ACHN (cell line): Measurements from ENCODE around the gene FIBCD1.
"Not testable (repeated sequence)": the region's sequence is repeated elsewhere in the genome, so short reads cannot be mapped to it uniquely, and the experiment has no call there.

Source experiments
- DNase-seq: peaks from one replicate; pipeline ENCODE4 v3.0.0-alpha.2; 2015
- in situ Hi-C: cut with HindIII; loops from 2 replicates; pipeline ENCODE4 v1.10.0; 2017; ENCODE audit warnings: low sequenced_read_pairs, low pct_ligation_motif_present, low pct_unique_long_range_greater_than_20kb

The FIBCD1 gene

GRCh38 chr9:130975156-130975555, 36.1 kb upstream of the FIBCD1 start:
- in situ Hi-C loops: no loop called here
- no peak for DNase-seq

GRCh38 chr9:130974697-130975096, 35.6 kb upstream of the FIBCD1 start:
- no peak for DNase-seq
- in situ Hi-C loops: no loop called here

GRCh38 chr9:130973686-130974281, 34.7 kb upstream of the FIBCD1 start:
- no peak for DNase-seq
- in situ Hi-C loops: no loop called here

DNA sequence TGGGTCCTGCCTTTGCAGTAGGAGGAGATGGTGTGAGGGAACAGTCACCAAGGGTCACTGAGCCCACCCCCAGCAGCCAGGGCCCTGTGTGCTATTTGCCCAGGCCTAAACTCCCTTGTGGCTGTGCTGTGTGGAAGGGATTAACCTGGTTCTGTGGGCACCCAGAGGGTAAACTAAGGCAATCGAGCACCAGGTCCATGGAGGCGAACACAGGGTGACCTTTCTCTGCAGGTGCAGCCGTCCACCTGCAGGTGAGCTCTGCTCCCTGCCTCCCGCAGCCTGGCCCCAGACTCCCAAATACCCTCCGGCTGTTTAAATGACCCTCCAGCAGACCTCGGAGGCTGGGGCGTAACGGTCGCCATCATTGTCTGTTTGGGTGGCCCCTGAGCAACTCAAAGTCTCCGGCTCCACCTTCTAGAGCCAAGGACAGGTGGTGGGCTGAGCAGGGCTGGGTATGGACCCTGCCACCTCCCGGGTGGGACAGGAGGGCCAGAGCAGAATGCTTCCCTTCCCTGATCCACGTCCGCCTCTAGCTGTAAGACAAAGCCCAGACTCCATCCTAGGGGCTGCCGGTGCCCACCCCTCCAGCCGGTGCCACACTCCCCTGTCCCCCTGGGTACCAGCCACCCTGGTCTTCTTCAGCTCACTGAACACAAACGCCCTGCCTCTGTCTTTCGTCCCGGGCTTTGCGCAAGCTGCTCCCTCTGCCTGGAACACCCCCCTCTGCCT, 34.1 kb upstream of the FIBCD1 start:
- no peak for DNase-seq
- in situ Hi-C loops: no loop called here

DNA sequence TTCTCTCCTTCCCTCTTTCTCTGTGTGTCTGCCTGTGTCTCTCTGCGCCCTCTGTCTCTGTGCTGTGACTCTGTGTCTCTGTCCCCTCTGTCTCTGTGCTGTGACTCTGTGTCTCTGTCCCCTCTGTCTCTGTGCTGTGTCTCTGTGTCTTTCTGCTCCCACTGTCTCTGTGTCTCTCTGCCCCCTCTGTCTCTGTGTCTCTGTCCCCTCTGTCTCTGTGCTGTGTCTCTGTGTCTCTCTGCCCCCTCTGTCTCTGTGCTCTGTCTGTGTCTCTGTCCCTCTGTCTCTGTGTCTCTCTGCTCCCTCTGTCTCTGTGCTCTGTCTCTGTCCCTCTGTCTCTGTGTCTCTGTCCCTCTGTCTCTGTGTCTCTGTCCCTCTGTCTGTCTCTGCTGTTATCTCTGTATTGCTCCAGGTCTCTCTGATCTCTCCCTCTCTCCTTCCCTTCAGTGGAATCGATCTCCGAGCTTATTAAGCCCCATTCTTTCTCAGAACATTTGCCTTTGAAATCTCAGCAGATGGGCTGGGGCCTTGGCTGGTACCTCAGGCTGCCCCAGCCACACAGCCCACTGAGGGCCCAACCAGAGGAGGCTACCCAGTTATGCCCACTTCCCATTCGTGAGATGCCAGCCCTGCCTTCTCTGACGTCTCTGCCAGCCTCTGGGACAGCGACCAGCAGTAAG, 33.4 kb upstream of the FIBCD1 start:
- DNase-seq: no peak
- in situ Hi-C loops: no loop called here

DNA sequence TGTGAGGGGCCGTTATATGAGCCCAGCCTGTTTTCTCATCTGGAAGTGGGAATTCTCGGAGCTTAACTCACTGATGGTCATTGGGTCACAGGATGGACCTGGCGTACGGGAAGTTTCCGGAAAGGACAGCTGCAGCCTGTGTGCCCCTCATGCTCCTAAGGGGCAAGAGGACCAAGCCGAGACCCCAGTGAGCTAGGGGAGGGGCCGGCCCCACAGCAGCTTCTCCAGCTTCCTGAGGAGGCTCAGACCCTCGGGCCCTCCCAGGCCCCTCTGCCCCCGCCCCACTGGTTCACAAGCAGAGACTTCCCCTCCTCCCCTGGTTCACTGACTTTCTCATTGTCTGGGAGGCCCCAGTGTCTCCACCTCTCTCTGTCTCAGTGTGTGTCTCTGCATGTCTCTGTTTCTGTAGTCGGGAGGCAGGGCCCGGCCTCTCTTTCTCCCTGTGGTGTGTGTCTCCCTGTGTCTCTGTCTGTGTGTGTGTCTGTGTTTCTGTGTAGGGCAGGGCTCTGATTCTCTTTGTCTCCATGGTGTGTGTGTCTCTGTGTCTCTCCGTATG, 32.3 kb upstream of the FIBCD1 start:
- DNase-seq: no peak
- in situ Hi-C loops: no loop called here

DNA sequence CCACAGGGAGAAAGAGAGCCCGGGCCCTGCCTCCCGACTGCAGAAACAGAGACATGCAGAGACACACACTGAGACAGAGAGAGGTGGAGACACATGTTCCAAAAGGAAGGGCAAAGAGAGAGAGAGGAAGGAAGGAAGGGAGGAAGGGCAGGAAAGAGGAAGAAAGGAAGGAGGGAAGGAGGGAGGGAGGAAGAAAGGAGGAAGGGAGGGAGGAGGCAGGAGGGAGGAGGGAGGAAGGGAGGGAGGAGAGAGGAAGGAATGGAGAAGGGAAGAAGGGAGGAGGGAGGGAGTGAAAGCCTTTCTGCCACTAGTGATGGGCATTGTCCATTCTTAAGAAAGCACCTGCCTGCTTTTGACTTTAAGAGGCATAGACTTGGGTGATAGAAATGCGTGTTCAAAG, 31.8 kb upstream of the FIBCD1 start:
- DNase-seq: no peak
- in situ Hi-C loops: no loop called here

DNA sequence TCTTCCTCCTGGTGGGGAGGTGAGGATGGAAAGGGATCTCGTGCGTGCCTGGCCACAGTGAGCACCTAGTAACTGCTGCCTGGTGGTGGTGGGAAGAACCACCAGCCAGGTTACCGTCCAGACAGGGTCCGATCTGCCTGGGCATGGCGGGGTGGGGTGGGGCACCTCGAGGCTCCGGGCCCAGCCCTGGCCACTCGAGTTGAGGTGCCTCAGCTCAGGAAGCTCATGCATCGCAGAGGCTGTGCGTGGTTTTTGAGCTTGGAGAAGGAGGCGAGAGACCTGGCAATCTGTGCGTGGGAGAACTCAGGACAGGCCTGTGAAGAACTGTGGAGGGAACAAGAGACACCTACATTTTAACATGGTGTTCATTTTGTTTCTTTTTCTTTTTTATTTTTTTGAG, 31.0 kb upstream of the FIBCD1 start:
- in situ Hi-C loops: no loop called here
- no peak for DNase-seq

DNA sequence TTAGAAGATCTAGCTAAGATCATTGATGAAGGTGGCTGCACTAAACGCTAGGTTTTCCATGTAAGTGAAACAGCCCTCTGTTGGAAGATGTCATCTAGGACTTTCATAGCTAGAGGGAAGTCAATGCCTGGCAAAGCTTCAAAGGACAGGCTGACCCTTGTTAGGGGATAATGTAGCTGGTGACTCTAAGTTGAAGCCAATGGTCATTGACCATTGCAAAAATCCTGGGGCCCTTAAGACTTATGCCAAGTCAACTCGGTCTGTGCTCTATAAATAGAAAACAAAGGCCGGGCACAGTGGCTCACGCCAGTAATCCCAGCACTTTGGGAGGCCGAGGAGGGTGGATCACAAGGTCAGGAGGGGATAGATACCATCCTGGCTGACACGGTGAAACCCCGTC, 26.6 kb upstream of the FIBCD1 start:
- in situ Hi-C loops: no loop called here
- DNase-seq: no peak

- in situ Hi-C loops: no loop called here
- no peak for DNase-seq
Observed at GRCh38 chr9:130963916-130964315, 24.9 kb upstream of the FIBCD1 start.

DNA sequence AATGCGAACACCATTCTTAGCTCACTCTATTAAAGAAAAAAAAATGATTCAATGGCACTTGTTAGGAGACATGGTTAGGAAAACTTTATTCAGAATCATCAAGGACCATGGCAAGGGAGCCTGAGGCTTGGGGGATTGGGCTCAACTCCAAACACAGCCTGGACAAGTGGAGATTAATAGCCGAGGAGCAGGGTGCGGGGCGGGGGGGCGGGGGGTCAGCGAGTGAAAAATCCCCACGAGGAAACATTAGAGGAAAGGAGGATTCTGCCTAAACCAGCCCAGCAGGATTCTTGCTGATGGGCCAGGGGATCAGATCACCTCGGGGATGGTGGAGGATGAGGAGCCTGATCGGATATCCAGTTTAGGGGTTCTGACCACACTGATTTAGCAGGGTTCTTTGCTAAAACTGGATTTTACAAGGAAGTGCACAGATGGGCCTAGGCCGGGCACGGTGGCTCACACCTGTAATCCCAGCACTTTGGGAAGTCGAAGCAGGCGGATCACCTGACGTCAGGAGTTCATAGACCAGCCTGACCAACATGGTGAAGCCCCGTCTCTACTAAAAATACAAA, 24.4 kb upstream of the FIBCD1 start:
- in situ Hi-C loops: no loop called here
- no peak for DNase-seq

- in situ Hi-C loops: no loop called here
- DNase-seq: peak; percentile 94
Observed at GRCh38 chr9:130962418-130963316, 23.6 kb upstream of the FIBCD1 start.

- in situ Hi-C loops: no loop called here
- no peak for DNase-seq
Observed at GRCh38 chr9:130961511-130962300, 22.7 kb upstream of the FIBCD1 start.

- in situ Hi-C loops: no loop called here
- no peak for DNase-seq
Observed at GRCh38 chr9:130960522-130961378, 21.7 kb upstream of the FIBCD1 start.

DNA sequence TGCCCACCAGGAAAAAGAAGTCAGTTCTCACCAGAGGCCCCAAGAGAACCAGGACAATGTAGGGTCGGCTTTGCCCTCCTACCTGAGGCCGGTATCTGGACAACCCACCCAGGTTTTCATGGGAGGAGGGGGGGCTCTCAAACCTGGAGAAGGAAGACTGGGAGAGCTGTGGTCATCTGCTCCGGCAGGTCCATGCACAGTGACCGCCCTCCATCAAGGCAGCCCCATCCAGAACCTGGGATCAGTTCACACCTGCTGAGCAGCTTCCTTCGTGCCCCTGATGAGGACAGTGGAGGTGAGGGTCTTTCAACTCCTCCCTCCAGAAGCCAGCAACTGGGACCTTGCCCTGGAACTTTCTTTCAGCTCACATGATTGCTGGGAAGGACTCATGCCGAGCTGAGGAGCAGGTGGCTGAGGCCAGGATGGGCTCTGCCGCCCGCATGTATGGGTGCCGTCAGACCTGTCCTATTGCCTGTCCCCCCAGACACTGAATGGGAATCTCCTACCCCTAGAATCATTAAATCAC, 20.8 kb upstream of the FIBCD1 start:
- in situ Hi-C loops: no loop called here
- DNase-seq: no peak

DNA sequence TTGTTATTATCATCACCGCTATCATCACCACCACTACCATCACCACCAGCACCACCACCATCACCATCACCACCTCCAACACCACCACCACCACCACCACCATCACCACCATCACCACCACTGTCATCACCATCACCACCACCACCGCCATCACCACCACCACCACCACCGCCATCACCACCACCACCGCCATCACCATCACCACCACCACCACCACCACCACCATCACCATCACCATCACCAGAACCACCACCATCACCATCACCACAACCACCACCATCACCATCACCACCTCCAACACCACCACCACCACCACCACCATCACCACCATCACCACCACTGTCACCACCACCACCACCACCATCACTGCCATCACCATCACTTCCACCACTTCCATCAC, 19.5 kb upstream of the FIBCD1 start:
- in situ Hi-C loops, DNase-seq: not testable (repeated sequence)
